Stimulated activated CD8-positive, alpha-beta memory T cell treated with anti-CD3 and anti-CD28 coated beads, Interleukin-15, amount 100 ng/mL, for 1 hour (primary cell): ENCODE results near the gene PACRG.

Experiments used
- DNase-seq: peaks from one replicate; pipeline ENCODE4 v3.0.0-alpha.2; 2020; ENCODE audit warnings: low read depth

PACRG gene

GRCh38 chr6:163287626-163288025 is 559.9 kb downstream of the PACRG start:
- DNase-seq = no peak

DNA sequence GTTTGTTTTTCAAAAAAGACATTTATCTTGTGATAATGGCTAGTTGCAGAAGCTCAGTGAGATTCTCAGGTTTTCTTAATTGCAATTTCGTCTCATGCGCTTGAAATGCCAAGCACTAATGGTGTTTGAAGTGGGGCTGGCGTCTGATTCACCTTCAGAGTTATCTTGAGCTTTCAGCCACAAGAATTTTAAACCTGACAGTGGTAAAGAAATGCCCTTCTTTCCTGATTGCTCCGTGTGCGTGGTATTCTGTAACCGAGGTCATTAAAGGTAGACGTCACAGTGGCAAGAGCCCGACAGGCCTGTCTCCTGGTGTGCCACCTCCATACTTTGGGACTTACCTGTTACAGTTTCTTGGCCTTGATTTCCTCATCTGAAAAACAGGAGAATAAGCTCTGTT is 560.3 kb downstream of the PACRG start:
- no peak for DNase-seq

DNA sequence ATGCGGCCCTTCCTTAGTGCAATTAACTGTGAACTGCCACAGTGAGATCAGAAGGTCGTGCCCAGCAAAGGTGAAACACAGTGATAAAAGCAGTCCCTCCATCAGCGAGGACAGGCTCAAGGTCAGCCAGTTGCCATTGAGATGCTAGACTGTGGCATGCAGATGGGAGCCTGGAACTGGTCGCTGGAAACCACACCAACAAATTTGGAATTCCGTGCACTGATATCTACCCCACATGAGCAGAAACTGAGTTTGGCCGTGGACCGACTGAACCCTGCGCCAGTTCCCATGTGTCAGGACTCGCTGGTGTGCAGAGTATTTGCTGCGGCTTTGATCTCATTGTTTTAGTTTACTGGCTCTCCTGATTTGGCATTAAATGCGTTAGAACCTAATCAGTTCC is 561.1 kb downstream of the PACRG start:
- DNase-seq = no peak

DNA sequence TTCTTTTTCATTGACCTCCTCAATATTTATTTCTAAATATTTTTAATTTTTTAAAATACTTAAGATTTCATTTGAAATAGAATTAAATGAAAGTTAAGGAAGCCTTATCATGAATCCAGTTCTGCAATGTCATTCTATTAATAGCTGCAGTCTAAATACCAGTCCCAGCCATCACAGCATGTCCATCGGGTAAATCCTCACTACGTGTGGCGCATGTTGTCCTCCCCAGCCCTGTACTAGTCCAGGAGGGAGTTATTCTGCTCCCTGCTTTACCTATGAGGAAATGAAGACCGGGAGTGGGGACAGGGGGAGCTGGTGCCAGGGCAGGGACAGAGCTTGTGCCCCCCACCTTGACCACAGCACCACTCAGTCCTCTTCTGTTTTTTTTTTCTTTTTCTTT is 561.7 kb downstream of the PACRG start:
- no peak for DNase-seq

- no peak for DNase-seq
These were observed 562.9 kb downstream of the PACRG start for GRCh38 chr6:163290545-163291274.

DNA sequence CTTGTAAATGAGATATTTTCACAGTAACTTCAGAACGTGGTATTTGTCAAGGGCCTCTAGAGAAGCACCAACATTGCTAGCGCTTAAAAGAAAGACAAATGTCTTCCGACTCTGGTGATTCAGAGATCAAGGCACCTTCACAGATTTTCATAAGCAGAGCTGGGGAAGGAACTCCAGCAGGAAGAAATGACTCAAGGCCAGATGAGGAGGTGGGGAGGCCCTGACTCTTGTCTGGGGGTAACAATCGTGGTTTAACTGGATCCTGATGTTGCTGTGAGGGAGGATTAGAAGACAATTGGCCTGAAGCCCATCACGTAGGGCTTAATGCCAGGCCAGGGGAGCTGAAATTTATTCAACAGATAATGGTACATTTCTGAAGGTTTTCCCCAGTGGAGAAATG is 563.8 kb downstream of the PACRG start:
- no peak for DNase-seq

DNA sequence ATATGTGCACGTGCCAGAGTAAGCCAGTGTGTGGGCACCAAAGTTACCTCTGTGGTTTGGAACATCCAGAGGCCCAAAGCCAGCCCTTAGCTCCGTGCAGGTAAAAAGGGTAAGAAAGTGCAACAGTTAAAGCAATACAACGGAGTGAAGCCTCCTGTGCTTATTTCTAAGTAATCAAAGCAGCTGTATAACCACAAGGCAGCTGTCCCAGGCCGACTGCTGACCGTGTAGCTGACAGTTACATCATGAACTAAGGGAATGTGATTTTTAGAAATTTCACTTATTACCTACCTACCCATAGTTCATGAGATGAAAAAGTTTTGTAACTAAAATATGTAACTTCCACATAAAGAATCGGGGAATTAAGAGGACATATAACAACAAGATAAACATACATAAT is 565.5 kb downstream of the PACRG start:
- no peak for DNase-seq

GRCh38 chr6:163294734-163295133 is 567.0 kb downstream of the PACRG start:
- DNase-seq = no peak

DNA sequence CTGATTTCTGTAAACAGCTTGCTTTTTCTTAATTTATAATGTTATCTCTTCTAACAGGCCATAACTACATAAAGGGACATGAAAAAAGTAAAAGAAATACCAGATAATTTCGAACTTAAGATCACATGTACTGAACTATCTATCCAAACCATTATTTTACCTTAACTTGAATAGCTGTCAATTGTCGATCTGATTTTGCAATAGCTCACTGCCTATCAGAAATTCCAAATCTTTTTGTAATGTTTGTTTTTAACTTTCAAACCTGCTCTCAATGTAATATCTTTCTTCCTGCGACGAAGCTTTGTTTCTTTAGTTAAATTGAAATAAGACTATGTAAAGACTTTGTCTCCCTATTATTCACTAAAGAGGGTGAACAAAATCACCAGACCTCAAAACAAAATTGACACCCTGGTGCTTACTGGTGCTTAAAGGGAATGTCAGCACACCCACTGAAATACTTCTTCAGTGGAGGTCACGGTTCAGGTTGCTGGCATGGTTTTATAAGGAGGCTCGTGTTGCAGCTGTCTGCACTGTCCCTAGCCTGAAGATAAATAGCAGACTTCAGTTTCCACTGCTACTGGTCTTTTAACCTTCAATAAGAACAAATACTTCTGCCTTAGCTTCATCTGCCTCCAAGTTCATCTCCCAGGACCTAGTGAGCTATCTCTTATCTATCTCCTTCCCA is 569.2 kb downstream of the PACRG start:
- DNase-seq = no peak

DNA sequence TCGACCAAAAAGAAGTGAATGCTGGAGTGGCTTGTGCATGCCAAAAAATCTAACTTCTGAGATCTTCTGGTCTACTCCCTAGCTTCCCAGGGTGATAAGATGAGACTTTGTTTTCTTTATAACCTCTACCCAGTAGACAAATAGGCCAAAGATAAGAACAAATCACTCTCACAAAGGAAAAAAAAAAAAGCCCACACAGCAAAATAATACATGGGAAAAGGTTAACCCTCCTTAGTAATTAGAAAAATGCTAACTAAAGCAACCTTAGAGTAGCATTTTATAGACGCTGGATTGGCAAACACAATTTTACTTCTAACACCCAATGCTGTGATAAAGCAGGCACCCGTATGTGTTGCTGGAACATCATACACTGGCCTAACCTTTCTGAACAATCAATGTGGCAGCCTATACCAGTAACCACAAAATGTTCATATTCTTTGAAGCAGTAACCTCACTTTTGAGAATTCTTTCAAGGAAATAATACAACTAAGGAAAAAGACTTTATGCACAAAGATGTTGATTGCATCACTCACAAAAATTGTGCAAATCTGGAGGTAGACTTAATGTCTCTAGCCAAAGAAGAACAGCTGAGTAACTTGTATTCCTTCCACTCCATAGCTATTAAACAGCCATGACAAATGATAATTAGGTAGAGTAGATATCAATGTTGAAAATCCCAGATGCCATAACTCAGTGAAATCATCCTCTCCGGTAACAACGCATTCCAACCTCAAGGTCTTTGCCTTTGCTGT is 570.5 kb downstream of the PACRG start:
- DNase-seq = no peak

GRCh38 chr6:163300838-163301237 is 573.1 kb downstream of the PACRG start:
- no peak for DNase-seq

GRCh38 chr6:163301726-163302635 is 574.2 kb downstream of the PACRG start:
- no peak for DNase-seq

GRCh38 chr6:163302747-163303146 is 575.0 kb downstream of the PACRG start:
- DNase-seq = no peak

GRCh38 chr6:163306000-163306399 is 578.2 kb downstream of the PACRG start:
- DNase-seq = no peak

DNA sequence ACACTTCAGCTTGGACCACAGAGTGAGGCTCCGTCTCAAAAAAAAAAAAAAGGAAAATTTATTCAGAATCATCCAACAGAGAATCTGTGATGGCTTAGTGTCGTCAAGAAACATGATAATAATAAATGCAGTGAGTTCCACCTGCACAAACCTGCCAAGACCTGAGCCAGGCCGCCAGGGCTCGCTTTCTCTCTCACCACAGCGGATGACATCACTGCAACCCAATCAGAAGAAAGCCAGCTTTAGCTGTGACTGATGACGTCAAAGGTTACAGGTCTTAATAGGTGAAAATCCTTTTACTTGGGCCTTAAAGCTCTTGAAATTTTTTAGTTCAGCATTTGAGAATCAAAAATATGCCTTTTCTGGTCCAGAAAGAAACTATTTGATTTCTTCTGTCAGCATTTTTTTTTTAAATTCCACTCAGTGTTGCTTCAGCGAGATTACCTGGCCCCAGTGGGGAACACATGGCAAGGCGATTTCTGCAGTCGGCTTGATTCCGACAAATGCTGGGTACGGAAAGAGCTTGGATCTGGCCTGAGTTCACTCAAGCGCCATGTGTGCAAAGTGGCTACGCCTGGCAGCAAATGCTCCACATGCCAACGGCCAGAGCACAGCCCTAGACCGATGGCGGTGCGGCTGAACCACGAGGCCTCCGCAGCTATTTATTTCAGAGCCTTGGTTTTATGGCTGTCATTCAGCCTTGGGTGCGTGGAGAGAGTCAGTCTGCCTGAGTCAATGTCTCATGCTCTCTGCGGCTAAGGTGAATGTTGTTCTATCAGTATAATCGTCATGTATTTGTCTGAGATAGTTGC is 581.1 kb downstream of the PACRG start:
- DNase-seq = no peak

DNA sequence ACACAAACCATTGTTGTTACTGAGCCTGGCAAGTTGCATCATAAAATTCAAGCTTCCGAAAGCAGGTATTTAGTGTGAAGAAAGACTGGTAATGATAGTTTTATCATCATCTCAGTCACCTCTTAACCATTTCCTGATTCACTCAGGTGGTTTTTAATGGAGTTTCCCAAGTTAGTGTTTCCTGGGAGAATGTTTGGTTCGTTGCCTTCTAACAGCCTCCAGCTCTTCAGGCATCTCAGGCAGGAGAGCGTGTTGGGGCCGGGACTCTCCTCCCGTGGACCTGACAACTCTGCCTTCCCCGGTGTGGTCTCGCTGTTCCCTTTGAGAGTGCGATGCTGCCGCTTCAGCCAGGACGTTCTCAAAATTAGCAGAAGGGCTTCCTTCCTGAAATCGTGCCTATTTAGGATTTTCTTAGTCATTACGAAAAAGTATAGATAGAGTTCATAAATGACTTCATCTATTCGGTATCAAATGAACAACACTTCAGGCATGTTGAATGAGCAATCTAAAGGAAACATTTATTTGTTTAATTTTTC is 581.8 kb downstream of the PACRG start:
- no peak for DNase-seq

- DNase-seq = no peak
These were observed 582.6 kb downstream of the PACRG start for GRCh38 chr6:163310096-163310972.

- no peak for DNase-seq
These were observed 583.2 kb downstream of the PACRG start for GRCh38 chr6:163310973-163311383.

DNA sequence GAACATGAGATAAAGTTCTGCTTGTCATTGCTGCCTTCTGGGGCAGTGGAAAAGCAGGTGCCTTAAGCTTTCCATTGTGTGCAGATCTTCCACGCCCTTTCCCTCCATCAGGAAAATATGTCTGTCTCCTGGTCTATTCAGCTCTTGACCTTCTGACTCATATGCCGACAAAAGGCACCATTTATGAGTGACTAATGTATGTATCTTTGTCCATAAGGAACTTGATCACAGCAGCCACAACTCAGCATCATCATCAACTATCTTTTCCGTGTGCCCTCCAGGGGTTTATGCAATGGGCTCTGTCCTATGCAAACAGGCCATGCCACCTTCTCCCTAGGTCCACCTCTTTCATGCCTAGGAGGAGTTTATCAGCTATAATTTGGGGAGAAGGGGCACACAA is 584.1 kb downstream of the PACRG start:
- DNase-seq = no peak

DNA sequence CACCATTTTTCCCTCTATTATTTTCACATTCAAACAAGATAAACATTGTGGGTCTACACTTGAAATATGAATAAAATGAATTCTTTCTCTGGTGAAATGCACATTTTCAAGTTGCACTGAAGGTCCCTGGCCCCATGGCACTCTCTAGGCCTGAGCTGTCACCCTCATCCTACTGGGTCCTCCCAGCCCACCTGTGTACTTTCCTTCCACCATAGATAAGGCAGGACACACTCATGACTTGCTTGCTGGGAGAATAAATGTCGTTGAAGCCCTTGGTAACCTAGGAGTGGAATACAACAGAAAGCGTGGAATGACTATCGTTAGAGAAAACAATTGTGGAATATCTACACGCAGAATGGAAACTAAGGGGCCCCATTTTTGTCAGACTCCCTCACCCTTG is 585.8 kb downstream of the PACRG start:
- no peak for DNase-seq
